ENCODE measurements around the gene FKBP8. TPM values are rescaled to one million over a fixed set of nuclear protein-coding genes. Genes with fewer than 3 reads are reported as not detected.

Gene FKBP8
- total RNA-seq, 4 donors from 2014 or later, result 267 to 318 (median 275) TPM

GRCh38 chr19:18576383-18576782 lies 33.0 kb upstream of the FKBP8 start:
- no peak overlapping the region for H3K4me3 ChIP-seq
- in situ Hi-C loops (cut with MboI; ENCODE audit: low pct_ligation_motif_present in 1 of 4, low pct_unique_long_range_greater_than_20kb in 1 of 4, low sequenced_read_pairs in 3 of 4) (loop anchor here in 3 of 4 donors (25.0 kb wide), 2 partner anchors 114 to 261 kb away; partner anchors contain the start of gene UPF1 (in 2 of the 3)), intact Hi-C loops (cut with DNase I; ENCODE audit: low total_unique reads) (no loop called here)
- DNase-seq, result no peak
- no peaks in the 10 kb centered on the region for H3K9me3 ChIP-seq
- TF ChIP-seq EP300 (IDR thresholded peaks at IDR 0.05; ENCODE audit: low read depth), result no peak
- TF ChIP-seq POLR2AphosphoS5 (IDR thresholded peaks at IDR 0.05), result no peak
- no peak for TF ChIP-seq CTCF (IDR thresholded peaks at IDR 0.05)
- TF ChIP-seq POLR2A (IDR thresholded peaks at IDR 0.05), result no peak
- no peaks in the 10 kb centered on the region for H3K27me3 ChIP-seq
- WGBS, 2 donors (ENCODE audit: low coverage in 1 of 2), result 93 to 100% methylated on average over 5 to 7 of the region's 8 CpGs
- no peak overlapping the region for H3K27ac ChIP-seq
- H3K36me3 ChIP-seq, result peaks cover 0 to 28% (median 4%) of the 10 kb centered on the region in 4 donors
- H3K4me1 ChIP-seq, result peaks cover 9 to 18% (median 15%) of the 10 kb centered on the region in 4 donors

GRCh38 chr19:18574691-18575291 lies 31.4 kb upstream of the FKBP8 start:
- H3K27ac ChIP-seq, result no peak overlapping the region
- no peaks in the 10 kb centered on the region for H3K9me3 ChIP-seq
- 95% methylated on average over 18 of the region's 18 CpGs; no CpG with 5 or more reads in 1 of the 2 donors for WGBS, 2 donors (ENCODE audit: low coverage in 1 of 2)
- intact Hi-C loops (cut with DNase I; ENCODE audit: low total_unique reads) (no loop called here), in situ Hi-C loops (cut with MboI; ENCODE audit: low pct_ligation_motif_present in 1 of 4, low pct_unique_long_range_greater_than_20kb in 1 of 4, low sequenced_read_pairs in 3 of 4) (loop anchor here in 3 of 4 donors (25.0 kb wide), 2 partner anchors 112 to 263 kb away; partner anchors contain the start of gene UPF1 (in 2 of the 3))
- H3K36me3 ChIP-seq, result peaks cover 0 to 28% (median 4%) of the 10 kb centered on the region in 4 donors
- H3K27me3 ChIP-seq, result no peaks in the 10 kb centered on the region
- DNase-seq, result no peak
- TF ChIP-seq CTCF (IDR thresholded peaks at IDR 0.05), result no peak
- TF ChIP-seq EP300 (IDR thresholded peaks at IDR 0.05; ENCODE audit: low read depth), result no peak
- no peak for TF ChIP-seq POLR2AphosphoS5 (IDR thresholded peaks at IDR 0.05)
- no peak for TF ChIP-seq POLR2A (IDR thresholded peaks at IDR 0.05)
- peaks cover 9 to 25% (median 18%) of the 10 kb centered on the region in 4 donors for H3K4me1 ChIP-seq
- H3K4me3 ChIP-seq, result no peak overlapping the region

- in situ Hi-C loops (cut with MboI; ENCODE audit: low pct_ligation_motif_present in 1 of 4, low pct_unique_long_range_greater_than_20kb in 1 of 4, low sequenced_read_pairs in 3 of 4) (no loop called here), intact Hi-C loops (cut with DNase I; ENCODE audit: low total_unique reads) (no loop called here)
- Histone ChIP-seq H3K4me3 (peak within 1 kb of the TSS; percentile 80 to 97 (median 89)), H3K27me3 (no peaks in the 10 kb centered on the region), H3K27ac (peak within 1 kb of the TSS; percentile 94 to 98 (median 96)), H3K4me1 (peaks cover 9 to 25% (median 18%) of the 10 kb centered on the region in 4 donors), H3K36me3 (peaks cover 0 to 43% (median 17%) of the 10 kb centered on the region in 4 donors), H3K9me3 (no peaks in the 10 kb centered on the region)
- WGBS, 2 donors (ENCODE audit: low coverage in 1 of 2), result 0 to 1% methylated on average over 5 to 39 of the region's 75 CpGs
- DNase-seq, result peak; percentile 99
- TF ChIP-seq POLR2AphosphoS5 (IDR thresholded peaks at IDR 0.05), result peak; percentile 95 to 97 (median 97)
- TF ChIP-seq CTCF (IDR thresholded peaks at IDR 0.05), result peak in 1 of 5 experiments; percentile 29
- TF ChIP-seq POLR2A (IDR thresholded peaks at IDR 0.05), result peak; percentile 95
- peak; percentile 73 for TF ChIP-seq EP300 (IDR thresholded peaks at IDR 0.05; ENCODE audit: low read depth)
Measured at GRCh38 chr19:18571564-18572344, 28.4 kb upstream of the FKBP8 start, which contains the start of gene UBA52. Gene UBA52, plus strand, starts transcription at chr19:18571857. Its CDS starts 1,444 bp downstream, at chr19:18573301.

GRCh38 chr19:18568367-18568766 lies 25.0 kb upstream of the FKBP8 start:
- Histone ChIP-seq H3K27ac (no peak overlapping the region), H3K4me1 (peaks cover 9 to 22% (median 15%) of the 10 kb centered on the region in 4 donors), H3K9me3 (no peaks in the 10 kb centered on the region), H3K27me3 (no peaks in the 10 kb centered on the region), H3K36me3 (peaks cover 0 to 56% (median 19%) of the 10 kb centered on the region in 4 donors), H3K4me3 (no peak overlapping the region)
- TF ChIP-seq POLR2AphosphoS5 (IDR thresholded peaks at IDR 0.05) (no peak), POLR2A (IDR thresholded peaks at IDR 0.05) (no peak), CTCF (IDR thresholded peaks at IDR 0.05) (no peak), EP300 (IDR thresholded peaks at IDR 0.05; ENCODE audit: low read depth) (no peak)
- intact Hi-C loops (cut with DNase I; ENCODE audit: low total_unique reads), result loop anchor here (5.0 kb wide), 1 partner anchor 121 kb away; no protein-coding TSS in a partner anchor
- WGBS, 2 donors (ENCODE audit: low coverage in 1 of 2), result 93% methylated on average over 15 of the region's 15 CpGs; no CpG with 5 or more reads in 1 of the 2 donors
- in situ Hi-C loops (cut with MboI; ENCODE audit: low pct_ligation_motif_present in 1 of 4, low pct_unique_long_range_greater_than_20kb in 1 of 4, low sequenced_read_pairs in 3 of 4), result no loop called here
- DNase-seq, result no peak

Data from transverse colon (tissue), 4 donors.